B cell (primary cell): Measurements from ENCODE around the gene TFAP2E. TPM values are rescaled to one million over a fixed set of nuclear protein-coding genes. Genes with fewer than 3 reads are reported as not detected.

Source experiments
- ATAC-seq: fragments of 200-7000 bp; cut with Tn5 transposase; one replicate; pipeline ENCODE4 v1.10.0; 2021; ENCODE audit warnings: low read depth, mild to moderate bottlenecking, moderate number of reproducible peaks, moderate library complexity
- CTCF ChIA-PET: fragments of 350-600 bp; sonication (Branson Sonifier 250); formaldehyde crosslinking; loops from one replicate; lab custom pipeline; 2021; ENCODE audit warnings: antibody characterized with exemption, inconsistent platforms; lab: Charles Lee
- POLR2A ChIA-PET: fragments of 350-600 bp; sonication (Branson Sonifier 250); formaldehyde crosslinking; loops from one replicate; lab custom pipeline; 2021; ENCODE audit warnings: antibody characterized with exemption; lab: Charles Lee
- DNase-seq: peaks from one replicate; pipeline ENCODE4 v3.0.0; 2013
- H2AFZ ChIP-seq: 2 replicates; pipeline ENCODE4 v1.6.1; 2012; ENCODE audit warnings: mild to moderate bottlenecking, low read depth, low read length; ENCODE audit not compliant: insufficient read depth, poor library complexity, severe bottlenecking
- H3K27ac ChIP-seq, 2 donors: 1 replicate in 1 of 2; 2 replicates in 1 of 2; pipeline ENCODE4 v1.5.1; 2012 to 2013; ENCODE audit warnings: low read length in 2 of 2, mild to moderate bottlenecking in 2 of 2, moderate library complexity in 1 of 2
- H3K27me3 ChIP-seq, 4 experiments: fragments of 200-600 bp in 1 of 4; sonication (generic) in 1 of 4; replicated peaks in 1 of 4; 1 replicate in 2 of 4; 2 replicates in 2 of 4; pipeline versions ENCODE4 v1.6.1 to v1.7.0; 2013 to 2016; ENCODE audit warnings: low read length in 3 of 4, mild to moderate bottlenecking in 2 of 4, mixed read lengths in 1 of 4, moderate library complexity in 1 of 4; ENCODE audit not compliant: insufficient read depth in 4 of 4, control insufficient read depth in 3 of 4; ENCODE audit errors: control extremely low read depth in 1 of 4
- H3K36me3 ChIP-seq, 2 experiments: replicated peaks in 1 of 2; 1 replicate in 1 of 2; 2 replicates in 1 of 2; pipeline versions ENCODE4 v1.6.1 to v1.7.1; 2013; ENCODE audit warnings: low read length in 1 of 2; ENCODE audit not compliant: insufficient read depth in 2 of 2, control insufficient read depth in 1 of 2; ENCODE audit errors: control extremely low read depth in 1 of 2, extremely low read depth in 1 of 2
- H3K4me1 ChIP-seq, 2 donors: fragments of 200-600 bp in 1 of 2; sonication (generic) in 1 of 2; 1 replicate in 1 of 2; 2 replicates in 1 of 2; pipeline versions ENCODE4 v1.5.1 to v1.6.1; 2013 to 2017; ENCODE audit warnings: low read length in 2 of 2; ENCODE audit not compliant: control insufficient read depth in 2 of 2, insufficient read depth in 2 of 2
- H3K4me2 ChIP-seq: replicated peaks from 2 replicates; pipeline ENCODE3; 2012; ENCODE audit warnings: mild to moderate bottlenecking, low read depth, low read length; ENCODE audit not compliant: poor library complexity, severe bottlenecking
- H3K4me3 ChIP-seq, 5 experiments: fragments of 200-600 bp in 1 of 5; sonication (generic) in 1 of 5; 1 replicate in 3 of 5; 2 replicates in 2 of 5; pipeline versions ENCODE4 v1.5.1 to v1.7.0; 2011 to 2016; ENCODE audit warnings: low read length in 4 of 5, mild to moderate bottlenecking in 4 of 5, low read depth in 2 of 5, control low read depth in 1 of 5, moderate library complexity in 1 of 5; ENCODE audit not compliant: insufficient read depth in 1 of 5; ENCODE audit errors: control extremely low read depth in 1 of 5, extremely low read depth in 1 of 5
- H3K79me2 ChIP-seq: fragments of 200-600 bp; sonication (generic); one replicate; pipeline ENCODE4 v1.6.0; 2016; ENCODE audit warnings: low read length; ENCODE audit not compliant: control insufficient read depth, insufficient read depth
- H3K9ac ChIP-seq: fragments of 200-600 bp; sonication (generic); 2 replicates; pipeline ENCODE4 v1.6.1; 2017; ENCODE audit warnings: mild to moderate bottlenecking, low read length, moderate library complexity
- H3K9me3 ChIP-seq, 3 donors: one replicate each; pipeline versions ENCODE4 v1.6.1 to v1.7.1; 2013; ENCODE audit warnings: low read length in 2 of 3; ENCODE audit not compliant: control insufficient read depth in 2 of 3, insufficient read depth in 1 of 3; ENCODE audit errors: control extremely low read depth in 1 of 3
- H4K20me1 ChIP-seq: 2 replicates; pipeline ENCODE4 v1.6.0; 2012; ENCODE audit warnings: mild to moderate bottlenecking, low read length; ENCODE audit not compliant: insufficient read depth, control insufficient read depth, poor library complexity, severe bottlenecking
- H3K27ac Mint-ChIP-seq: one replicate; pipeline ENCODE4 v1.8.0; 2021; ENCODE audit warnings: mixed read lengths
- H3K27me3 Mint-ChIP-seq: one replicate; pipeline ENCODE4 v1.8.0; 2021; ENCODE audit warnings: mixed read lengths
- H3K4me1 Mint-ChIP-seq: one replicate; pipeline ENCODE4 v1.8.0; 2021; ENCODE audit warnings: mixed read lengths
- H3K4me3 Mint-ChIP-seq: one replicate; pipeline ENCODE4 v1.8.0; 2021; ENCODE audit warnings: mixed read lengths
- H3K9me3 Mint-ChIP-seq: one replicate; pipeline ENCODE4 v1.8.0; 2022; ENCODE audit warnings: mixed read lengths; ENCODE audit not compliant: insufficient read depth
- EZH2 ChIP-seq: IDR thresholded peaks from 2 replicates; pipeline ENCODE4 v1.6.1; 2012; ENCODE audit warnings: borderline replicate concordance, low read depth, mild to moderate bottlenecking, moderate library complexity, low read length; ENCODE audit not compliant: insufficient read depth, poor library complexity, severe bottlenecking
- WGBS: methylation state at CpG from one replicate; pipeline ENCODE4 v1.1.5; 2013; ENCODE audit warnings: missing lambda C conversion rate; ENCODE audit not compliant: insufficient coverage; 5-methylcytosine and 5-hydroxymethylcytosine counted together
- intact Hi-C: fragments of 100-400 bp; cut with micrococcal nuclease; formaldehyde crosslinking; loops from one replicate; pipeline ENCODE4 v1.10.0; 2022
- polyA plus RNA-seq: library from polyadenylated mRNA; depleted of rRNA; stranded (reverse); fragments of >200 nt; gene quantifications from 2 replicates; pipeline ENCODE4 v1.2.3, GENCODE V29; 2012
- total RNA-seq, 2 donors: library from RNA; stranded (reverse); fragments of 120-200 nt in 1 of 2; gene quantifications; 1 replicate in 1 of 2; 2 replicates in 1 of 2; pipeline versions ENCODE4 v1.2.3 to v1.2.4, GENCODE V29; 2013 to 2022
- TF ChIP-seq, protein P1 (sequence below): fragments of 200-600 bp; IDR thresholded peaks from one replicate; pipeline ENCODE4 v1.8.0; 2022; ENCODE audit warnings: antibody characterized with exemption, mild to moderate bottlenecking

Gene TFAP2E
- total and polyA plus RNA-seq, 2 donors (not counting 1 experiment from before 2014, with no cell fraction given) = 2.3 to 4.5 TPM

DNA sequence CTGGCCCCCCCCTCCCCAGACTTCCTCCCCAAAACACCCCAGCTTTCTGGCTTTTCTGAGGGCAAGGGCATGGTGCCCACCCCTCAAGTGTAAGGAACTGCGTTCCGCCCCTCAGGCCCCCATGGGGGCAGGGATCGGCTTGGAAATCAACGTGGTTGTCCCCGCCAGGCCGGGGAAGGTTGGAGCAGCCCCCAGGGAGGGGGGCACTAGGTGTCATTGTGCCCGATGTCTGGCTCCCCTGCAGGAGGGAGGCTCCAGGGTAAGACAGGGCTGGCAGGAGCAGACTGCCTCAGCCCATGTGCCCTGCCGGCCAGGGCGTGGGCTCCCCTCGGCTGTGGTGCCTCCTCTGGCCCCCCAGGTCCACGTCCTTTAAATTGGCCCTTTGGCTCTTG is 7.4 kb upstream of the TFAP2E start:
- no peak overlapping the region for H2AFZ ChIP-seq
- ChIA-PET POLR2A (no interaction called here), CTCF (interaction anchor here (1.0 to 10.5 kb wide), 15 partner anchors 8 to 364 kb away, joined by 3 to 126 read pairs (median 10); partner anchors contain the start of genes C1orf216 and TFAP2E)
- H4K20me1 ChIP-seq = peaks cover 7% of the 10 kb centered on the region
- no peaks in the 10 kb centered on the region for H3K27me3 Mint-ChIP-seq
- TF ChIP-seq EZH2 = no peak
- TF ChIP-seq, protein P1, sequence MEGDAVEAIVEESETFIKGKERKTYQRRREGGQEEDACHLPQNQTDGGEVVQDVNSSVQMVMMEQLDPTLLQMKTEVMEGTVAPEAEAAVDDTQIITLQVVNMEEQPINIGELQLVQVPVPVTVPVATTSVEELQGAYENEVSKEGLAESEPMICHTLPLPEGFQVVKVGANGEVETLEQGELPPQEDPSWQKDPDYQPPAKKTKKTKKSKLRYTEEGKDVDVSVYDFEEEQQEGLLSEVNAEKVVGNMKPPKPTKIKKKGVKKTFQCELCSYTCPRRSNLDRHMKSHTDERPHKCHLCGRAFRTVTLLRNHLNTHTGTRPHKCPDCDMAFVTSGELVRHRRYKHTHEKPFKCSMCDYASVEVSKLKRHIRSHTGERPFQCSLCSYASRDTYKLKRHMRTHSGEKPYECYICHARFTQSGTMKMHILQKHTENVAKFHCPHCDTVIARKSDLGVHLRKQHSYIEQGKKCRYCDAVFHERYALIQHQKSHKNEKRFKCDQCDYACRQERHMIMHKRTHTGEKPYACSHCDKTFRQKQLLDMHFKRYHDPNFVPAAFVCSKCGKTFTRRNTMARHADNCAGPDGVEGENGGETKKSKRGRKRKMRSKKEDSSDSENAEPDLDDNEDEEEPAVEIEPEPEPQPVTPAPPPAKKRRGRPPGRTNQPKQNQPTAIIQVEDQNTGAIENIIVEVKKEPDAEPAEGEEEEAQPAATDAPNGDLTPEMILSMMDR = no peak
- 93% methylated on average over 11 of the region's 11 CpGs for WGBS
- no peak overlapping the region for H3K4me3 Mint-ChIP-seq
- no peaks in the 10 kb centered on the region for H3K9me3 Mint-ChIP-seq
- no peak overlapping the region for H3K27ac Mint-ChIP-seq
- ATAC-seq (no peak), DNase-seq (no peak)
- H3K27ac ChIP-seq = no peak overlapping the region
- no peak overlapping the region for H3K4me3 ChIP-seq
- H3K4me1 Mint-ChIP-seq = peaks cover 12% of the 10 kb centered on the region
- intact Hi-C loops = no loop called here
- H3K36me3 ChIP-seq = peaks cover 0 to 5% of the 10 kb centered on the region in 2 experiments
- H3K9ac ChIP-seq = no peak overlapping the region
- no peaks in the 10 kb centered on the region for H3K27me3 ChIP-seq
- no peak overlapping the region for H3K4me2 ChIP-seq
- H3K4me1 ChIP-seq = no peaks in the 10 kb centered on the region
- H3K9me3 ChIP-seq = no peaks in the 10 kb centered on the region
- no peaks in the 10 kb centered on the region for H3K79me2 ChIP-seq

DNA sequence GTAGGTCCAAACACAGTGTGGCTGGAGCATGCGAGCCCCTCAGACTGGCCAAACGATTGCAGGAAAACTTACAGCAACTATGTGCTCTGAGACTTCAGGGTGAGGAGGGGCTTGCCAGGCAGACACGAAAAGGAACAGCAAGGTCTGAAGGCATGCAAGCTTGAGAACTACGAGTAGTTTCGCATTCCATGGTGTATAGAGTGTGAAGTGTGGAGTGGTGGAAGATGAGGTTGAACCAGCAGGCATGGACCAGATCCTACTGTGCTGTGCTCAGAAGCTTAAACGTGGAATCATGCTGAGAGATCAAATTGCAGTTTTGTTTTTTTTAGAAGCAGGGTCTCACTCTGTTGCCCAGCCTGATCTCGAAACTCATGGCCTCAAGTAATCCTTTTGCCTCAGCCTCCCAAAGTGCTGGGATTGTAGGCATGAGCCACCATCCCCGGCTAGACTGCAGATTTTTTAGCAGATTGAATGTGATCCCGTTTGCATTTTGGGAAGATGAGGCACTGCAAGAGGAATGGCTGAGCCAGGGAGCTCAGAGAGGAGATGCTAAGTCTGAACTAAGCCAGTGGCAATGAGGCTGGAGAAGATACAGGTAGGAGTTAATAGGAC is 5.1 kb upstream of the TFAP2E start:
- H2AFZ ChIP-seq = no peak overlapping the region
- intact Hi-C loops = no loop called here
- no peak overlapping the region for H3K27ac ChIP-seq
- H3K36me3 ChIP-seq = peaks cover 0 to 5% of the 10 kb centered on the region in 2 experiments
- H3K9me3 ChIP-seq = no peaks in the 10 kb centered on the region
- Mint-ChIP-seq H3K9me3 (no peaks in the 10 kb centered on the region), H3K27ac (no peak overlapping the region), H3K4me1 (peaks cover 13% of the 10 kb centered on the region), H3K4me3 (no peak overlapping the region), H3K27me3 (peaks cover 17% of the 10 kb centered on the region)
- no peak overlapping the region for H3K4me3 ChIP-seq
- 95% methylated on average over 9 of the region's 9 CpGs for WGBS
- no peak overlapping the region for H3K9ac ChIP-seq
- no peaks in the 10 kb centered on the region for H3K79me2 ChIP-seq
- TF ChIP-seq, protein P1 = no peak
- no peak for TF ChIP-seq EZH2
- H3K4me2 ChIP-seq = no peak overlapping the region
- ChIA-PET CTCF (interaction anchor here (0.7 to 10.5 kb wide), 28 partner anchors 8 to 258 kb away, joined by 3 to 126 read pairs (median 6); partner anchors contain the start of genes C1orf216, CLSPN, KIAA0319L and NCDN), POLR2A (interaction anchor here (0.6 to 0.7 kb wide), 2 partner anchors 11 to 262 kb away, joined by 3 to 11 read pairs; partner anchors contain the start of gene KIAA0319L)
- H4K20me1 ChIP-seq = peaks cover 7% of the 10 kb centered on the region
- peaks cover 0 to 7% (median 3%) of the 10 kb centered on the region in 4 experiments for H3K27me3 ChIP-seq
- DNase-seq (no peak), ATAC-seq (no peak)
- peaks cover 0 to 2% of the 10 kb centered on the region in 2 donors for H3K4me1 ChIP-seq
